IMR-90 (cell line): Measurements from ENCODE around the gene TNNI3K. TPM values are rescaled to one million over a fixed set of nuclear protein-coding genes. Genes with fewer than 3 reads are reported as not detected.

Experiments used
- ATAC-seq: fragments of 200-7000 bp; cut with Tn5 transposase; 2 replicates; pipeline ENCODE4 v1.9.1; 2020; ENCODE audit warnings: low read depth, mild to moderate bottlenecking, moderate library complexity
- BruUV-seq: library from RNA; stranded (reverse); fragments of 400-500 nt; replicated peaks from 2 replicates; lab custom pipeline; 2021; lab: Mats Ljungman, UMichigan
- CTCF ChIA-PET: fragments of 300-600 bp; formaldehyde crosslinking; extraction: SDS; loops from one replicate; lab custom pipeline; 2021; ENCODE audit warnings: antibody characterized with exemption; lab: Yijun Ruan, JAX
- POLR2A ChIA-PET: fragments of 300-600 bp; sonication (Branson Sonifier 250); formaldehyde crosslinking; loops from one replicate; lab custom pipeline; 2022; ENCODE audit warnings: antibody characterized with exemption; ENCODE audit not compliant: unreplicated experiment; lab: Charles Lee
- DNase-seq: peaks from one replicate; pipeline ENCODE4 v3.0.0; 2013
- H2AFZ ChIP-seq: replicated peaks from 2 replicates; pipeline ENCODE3; 2013; ENCODE audit warnings: low read length, mild to moderate bottlenecking; ENCODE audit not compliant: poor library complexity
- H2AK5ac ChIP-seq: 2 replicates; pipeline ENCODE4 v1.6.1; 2013; ENCODE audit warnings: low read depth, low read length, inconsistent platforms
- H2AK9ac ChIP-seq: replicated peaks from 2 replicates; pipeline ENCODE3; 2013; ENCODE audit warnings: mild to moderate bottlenecking, low read depth, low read length, moderate library complexity; ENCODE audit not compliant: poor library complexity
- H2BK120ac ChIP-seq: 2 replicates; pipeline ENCODE4 v1.6.1; 2013; ENCODE audit warnings: low read depth, low read length, inconsistent platforms
- H2BK15ac ChIP-seq: 3 replicates; pipeline ENCODE4 v1.6.1; 2013; ENCODE audit warnings: low read depth, low read length, inconsistent platforms
- H2BK20ac ChIP-seq: 2 replicates; pipeline ENCODE4 v1.6.1; 2013; ENCODE audit warnings: low read depth, mild to moderate bottlenecking, inconsistent platforms, low read length, moderate library complexity
- H2BK5ac ChIP-seq: 2 replicates; pipeline ENCODE4 v1.6.1; 2013; ENCODE audit warnings: mild to moderate bottlenecking, low read depth, low read length, inconsistent platforms; ENCODE audit not compliant: poor library complexity, severe bottlenecking
- H3K14ac ChIP-seq: replicated peaks from 2 replicates; pipeline ENCODE4 v1.6.1; 2013; ENCODE audit warnings: low read depth, low read length, inconsistent platforms
- H3K18ac ChIP-seq: 2 replicates; pipeline ENCODE4 v1.6.1; 2013; ENCODE audit warnings: low read depth, low read length, control low read depth
- H3K23ac ChIP-seq: 2 replicates; pipeline ENCODE4 v1.6.1; 2013; ENCODE audit warnings: low read depth, low read length, inconsistent platforms
- H3K27ac ChIP-seq: 2 replicates; pipeline ENCODE4 v1.5.1; 2013; ENCODE audit warnings: mild to moderate bottlenecking, control low read depth, low read length; ENCODE audit not compliant: insufficient read depth
- H3K27me3 ChIP-seq: 2 replicates; pipeline ENCODE4 v1.6.1; 2013; ENCODE audit warnings: low read length; ENCODE audit not compliant: control insufficient read depth, insufficient read depth
- H3K36me3 ChIP-seq: 2 replicates; pipeline ENCODE4 v1.6.1; 2013; ENCODE audit warnings: low read length, mixed read lengths; ENCODE audit not compliant: control insufficient read depth, insufficient read depth
- H3K4ac ChIP-seq: 2 replicates; pipeline ENCODE4 v1.6.1; 2013; ENCODE audit warnings: low read depth, low read length, inconsistent platforms
- H3K4me1 ChIP-seq: 2 replicates; pipeline ENCODE4 v1.6.1; 2013; ENCODE audit warnings: low read length, mixed read lengths; ENCODE audit not compliant: control insufficient read depth, insufficient read depth
- H3K4me2 ChIP-seq: 2 replicates; pipeline ENCODE4 v1.6.1; 2013; ENCODE audit warnings: low read depth, mild to moderate bottlenecking, control low read depth, low read length, moderate library complexity
- H3K4me3 ChIP-seq: 2 replicates; pipeline ENCODE4 v1.5.1; 2013; ENCODE audit warnings: low read depth, mild to moderate bottlenecking, control low read depth, low read length, moderate library complexity; ENCODE audit not compliant: insufficient read depth
- H3K56ac ChIP-seq: 2 replicates; pipeline ENCODE4 v1.6.1; 2013; ENCODE audit warnings: low read length, inconsistent platforms; ENCODE audit not compliant: insufficient read depth; ENCODE audit errors: extremely low read depth
- H3K79me1 ChIP-seq, 2 experiments: 2 replicates each; pipeline ENCODE4 v1.6.1; 2013; ENCODE audit warnings: low read length in 2 of 2, inconsistent platforms in 1 of 2, low read depth in 1 of 2
- H3K9ac ChIP-seq: 2 replicates; pipeline ENCODE4 v1.6.1; 2013; ENCODE audit warnings: low read depth, low read length, control low read depth
- H3K9me1 ChIP-seq: 2 replicates; pipeline ENCODE4 v1.6.1; 2013; ENCODE audit warnings: low read length, inconsistent platforms; ENCODE audit not compliant: insufficient read depth
- H3K9me3 ChIP-seq: 2 replicates; pipeline ENCODE4 v1.6.1; 2013; ENCODE audit warnings: low read length; ENCODE audit not compliant: control insufficient read depth, insufficient read depth
- H4K20me1 ChIP-seq: 2 replicates; pipeline ENCODE4 v1.6.1; 2013; ENCODE audit warnings: low read length, inconsistent platforms; ENCODE audit not compliant: insufficient read depth
- H4K5ac ChIP-seq: 2 replicates; pipeline ENCODE4 v1.6.1; 2013; ENCODE audit warnings: mild to moderate bottlenecking, low read depth, low read length, control low read depth
- H4K8ac ChIP-seq, 2 experiments: 2 replicates each; pipeline ENCODE4 v1.6.1; 2013; ENCODE audit warnings: low read depth in 2 of 2, low read length in 2 of 2, control low read depth in 1 of 2, inconsistent platforms in 1 of 2
- H4K91ac ChIP-seq: 2 replicates; pipeline ENCODE4 v1.6.1; 2013; ENCODE audit warnings: low read depth, low read length, inconsistent platforms; ENCODE audit not compliant: insufficient read depth
- BHLHE40 ChIP-seq: fragments of 150-350 bp; IDR thresholded peaks from 2 replicates; pipeline ENCODE4 v1.6.1; 2016; ENCODE audit warnings: mild to moderate bottlenecking, low read depth, low read length
- CEBPB ChIP-seq: IDR thresholded peaks from 2 replicates; pipeline ENCODE4 v1.6.1; 2012; ENCODE audit warnings: low read depth, low read length, improper control_type of control experiment
- CHD1 ChIP-seq: IDR thresholded peaks from 2 replicates; pipeline ENCODE4 v1.6.1; 2012; ENCODE audit warnings: low read depth, low read length, improper control_type of control experiment
- FOS ChIP-seq: fragments of 150-350 bp; IDR thresholded peaks from 2 replicates; pipeline ENCODE4 v1.6.1; 2016; ENCODE audit warnings: low read depth, low read length
- MAZ ChIP-seq: IDR thresholded peaks from 2 replicates; pipeline ENCODE4 v1.6.1; 2012; ENCODE audit warnings: low read depth, mild to moderate bottlenecking, low read length, improper control_type of control experiment, moderate library complexity, borderline replicate concordance
- MXI1 ChIP-seq: IDR thresholded peaks from 2 replicates; pipeline ENCODE4 v1.6.1; 2012; ENCODE audit warnings: low read depth, mild to moderate bottlenecking, low read length, moderate library complexity, borderline replicate concordance
- NFE2L2 ChIP-seq: fragments of 150-350 bp; IDR thresholded peaks from 2 replicates; pipeline ENCODE4 v1.6.1; 2016; ENCODE audit warnings: low read depth, mild to moderate bottlenecking, low read length
- POLR2A ChIP-seq: IDR thresholded peaks from 2 replicates; pipeline ENCODE4 v1.6.1; 2012; ENCODE audit warnings: mild to moderate bottlenecking, low read depth, low read length
- RAD21 ChIP-seq: IDR thresholded peaks from 2 replicates; pipeline ENCODE4 v1.6.1; 2012; ENCODE audit warnings: low read length, improper control_type of control experiment
- RCOR1 ChIP-seq: IDR thresholded peaks from 2 replicates; pipeline ENCODE4 v1.6.1; 2012; ENCODE audit warnings: mild to moderate bottlenecking, low read length, improper control_type of control experiment; ENCODE audit not compliant: insufficient replicate concordance
- RFX5 ChIP-seq: IDR thresholded peaks from 2 replicates; pipeline ENCODE4 v1.8.0; 2012; ENCODE audit warnings: low read depth, mild to moderate bottlenecking, low read length, moderate library complexity
- WGBS, 2 experiments: methylation state at CpG; one replicate each; pipeline versions ENCODE4 v1.1.5 to v1.1.7; 2013; ENCODE audit warnings: missing lambda C conversion rate in 2 of 2; ENCODE audit not compliant: insufficient read length in 1 of 2; ENCODE audit errors: extremely low coverage in 2 of 2; 5-methylcytosine and 5-hydroxymethylcytosine counted together
- dilution Hi-C: fragments of 300-500 bp; cut with HindIII; formaldehyde crosslinking; loops from one replicate; pipeline ENCODE4 v1.14.3; 2018; ENCODE audit warnings: low sequenced_read_pairs; ENCODE audit not compliant: unreplicated experiment
- in situ Hi-C: fragments of 300-500 bp; cut with MboI; formaldehyde crosslinking; loops from 3 replicates; pipeline ENCODE4 v1.14.3; 2019; ENCODE audit warnings: low sequenced_read_pairs, inconsistent platforms, mixed read lengths
- intact Hi-C: fragments of 100-400 bp; cut with micrococcal nuclease; formaldehyde crosslinking; loops from 2 replicates; pipeline ENCODE4 v1.10.0; 2022
- polyA plus RNA-seq, 3 experiments: library from polyadenylated mRNA; depleted of rRNA; stranded (reverse); fragments of >200 nt; gene quantifications; 2 replicates each; pipeline ENCODE4 v1.2.3, GENCODE V29; 2012; ENCODE audit warnings: low replicate concordance in 1 of 3
- total RNA-seq: library from RNA; depleted of rRNA; stranded (reverse); fragments of >200 nt; gene quantifications from 2 replicates; pipeline ENCODE4 v1.2.3, GENCODE V29; 2012
- TF ChIP-seq, protein P1 (sequence below): conservative IDR thresholded peaks from 2 replicates; pipeline ENCODE4 v1.5.1; 2012; ENCODE audit warnings: mild to moderate bottlenecking, low read depth, low read length, improper control_type of control experiment
- TF ChIP-seq, protein P2 (sequence below): fragments of 150-350 bp; IDR thresholded peaks from 2 replicates; pipeline ENCODE4 v1.6.1; 2016; ENCODE audit warnings: low read depth, mild to moderate bottlenecking, low read length, moderate library complexity, borderline replicate concordance
- TF ChIP-seq, protein P3 (sequence below): fragments of 150-350 bp; IDR thresholded peaks from 2 replicates; pipeline ENCODE4 v1.6.1; 2017; ENCODE audit warnings: mild to moderate bottlenecking, antibody characterized with exemption, low read length, low read depth

The TNNI3K gene
- total and polyA plus RNA-seq, 2 of the 4 experiments (the other 2 are of a cell fraction) = 0.90 to 1.3 TPM

DNA sequence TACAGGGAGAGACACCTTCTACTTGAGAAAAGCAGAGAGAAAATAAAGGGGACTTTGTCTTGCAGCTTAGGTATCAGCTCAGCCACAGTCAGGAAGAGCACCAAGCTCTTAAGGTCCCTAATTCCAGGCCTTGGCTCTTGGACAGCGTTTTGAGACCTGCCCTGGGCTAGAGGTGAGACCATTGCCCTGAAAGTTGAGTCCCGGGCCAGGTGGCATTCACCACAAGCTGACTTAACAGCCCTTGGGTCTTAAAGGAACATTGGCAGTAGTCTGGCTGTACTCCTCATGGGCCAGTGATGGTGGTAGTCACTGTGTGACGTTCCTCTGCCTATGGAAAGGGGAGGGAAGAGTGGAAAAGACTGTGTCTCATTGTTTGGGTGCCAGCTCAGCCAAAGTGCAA is 11.7 kb upstream of the TNNI3K start:
- Histone ChIP-seq H3K27me3 (no peaks in the 10 kb centered on the region), H3K23ac (no peak overlapping the region), H3K18ac (no peak overlapping the region), H4K5ac (no peak overlapping the region), H2AFZ (no peak overlapping the region), H3K4me3 (no peak overlapping the region), H3K56ac (no peak overlapping the region), H3K9me3 (0 out of 2 replicates have a peak, but pooled peaks cover 3% of the 10 kb centered on the region), H3K36me3 (no peaks in the 10 kb centered on the region), H2BK120ac (no peak overlapping the region), H2BK15ac (no peak overlapping the region), H3K4ac (no peak overlapping the region), H3K9ac (no peak overlapping the region), H4K91ac (no peak overlapping the region), H3K79me1 (no peaks in the 10 kb centered on the region), H3K9me1 (no peaks in the 10 kb centered on the region), H2BK5ac (no peak overlapping the region), H3K4me1 (no peaks in the 10 kb centered on the region), H2AK5ac (no peak overlapping the region), H3K4me2 (no peak overlapping the region), H2AK9ac (no peak overlapping the region), H3K14ac (no peak overlapping the region), H4K8ac (no peak overlapping the region), H4K20me1 (no peaks in the 10 kb centered on the region), H2BK20ac (no peak overlapping the region), H3K27ac (no peak overlapping the region)
- CTCF ChIA-PET = no interaction called here
- TF ChIP-seq CHD1 = no peak
- no peak for TF ChIP-seq RFX5
- no peak for TF ChIP-seq MAZ
- TF ChIP-seq, protein P1, sequence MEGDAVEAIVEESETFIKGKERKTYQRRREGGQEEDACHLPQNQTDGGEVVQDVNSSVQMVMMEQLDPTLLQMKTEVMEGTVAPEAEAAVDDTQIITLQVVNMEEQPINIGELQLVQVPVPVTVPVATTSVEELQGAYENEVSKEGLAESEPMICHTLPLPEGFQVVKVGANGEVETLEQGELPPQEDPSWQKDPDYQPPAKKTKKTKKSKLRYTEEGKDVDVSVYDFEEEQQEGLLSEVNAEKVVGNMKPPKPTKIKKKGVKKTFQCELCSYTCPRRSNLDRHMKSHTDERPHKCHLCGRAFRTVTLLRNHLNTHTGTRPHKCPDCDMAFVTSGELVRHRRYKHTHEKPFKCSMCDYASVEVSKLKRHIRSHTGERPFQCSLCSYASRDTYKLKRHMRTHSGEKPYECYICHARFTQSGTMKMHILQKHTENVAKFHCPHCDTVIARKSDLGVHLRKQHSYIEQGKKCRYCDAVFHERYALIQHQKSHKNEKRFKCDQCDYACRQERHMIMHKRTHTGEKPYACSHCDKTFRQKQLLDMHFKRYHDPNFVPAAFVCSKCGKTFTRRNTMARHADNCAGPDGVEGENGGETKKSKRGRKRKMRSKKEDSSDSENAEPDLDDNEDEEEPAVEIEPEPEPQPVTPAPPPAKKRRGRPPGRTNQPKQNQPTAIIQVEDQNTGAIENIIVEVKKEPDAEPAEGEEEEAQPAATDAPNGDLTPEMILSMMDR = no peak
- TF ChIP-seq, protein P2, sequence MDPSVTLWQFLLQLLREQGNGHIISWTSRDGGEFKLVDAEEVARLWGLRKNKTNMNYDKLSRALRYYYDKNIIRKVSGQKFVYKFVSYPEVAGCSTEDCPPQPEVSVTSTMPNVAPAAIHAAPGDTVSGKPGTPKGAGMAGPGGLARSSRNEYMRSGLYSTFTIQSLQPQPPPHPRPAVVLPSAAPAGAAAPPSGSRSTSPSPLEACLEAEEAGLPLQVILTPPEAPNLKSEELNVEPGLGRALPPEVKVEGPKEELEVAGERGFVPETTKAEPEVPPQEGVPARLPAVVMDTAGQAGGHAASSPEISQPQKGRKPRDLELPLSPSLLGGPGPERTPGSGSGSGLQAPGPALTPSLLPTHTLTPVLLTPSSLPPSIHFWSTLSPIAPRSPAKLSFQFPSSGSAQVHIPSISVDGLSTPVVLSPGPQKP = no peak
- TF ChIP-seq POLR2A = no peak
- TF ChIP-seq RCOR1 = no peak
- TF ChIP-seq RAD21 = no peak
- TF ChIP-seq NFE2L2 = no peak
- TF ChIP-seq FOS = no peak
- TF ChIP-seq BHLHE40 = no peak
- TF ChIP-seq, protein P3, sequence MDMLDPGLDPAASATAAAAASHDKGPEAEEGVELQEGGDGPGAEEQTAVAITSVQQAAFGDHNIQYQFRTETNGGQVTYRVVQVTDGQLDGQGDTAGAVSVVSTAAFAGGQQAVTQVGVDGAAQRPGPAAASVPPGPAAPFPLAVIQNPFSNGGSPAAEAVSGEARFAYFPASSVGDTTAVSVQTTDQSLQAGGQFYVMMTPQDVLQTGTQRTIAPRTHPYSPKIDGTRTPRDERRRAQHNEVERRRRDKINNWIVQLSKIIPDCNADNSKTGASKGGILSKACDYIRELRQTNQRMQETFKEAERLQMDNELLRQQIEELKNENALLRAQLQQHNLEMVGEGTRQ = no peak
- no peak for TF ChIP-seq CEBPB
- TF ChIP-seq MXI1 = no peak
- intact Hi-C loops = no loop called here
- in situ Hi-C loops = no loop called here
- ATAC-seq (no peak), DNase-seq (no peak)
- dilution Hi-C loops = no loop called here
- POLR2A ChIA-PET = no interaction called here
- WGBS, 2 experiments = no CpG with 5 or more reads among the region's 3 CpGs
- no TSS peak for BruUV-seq
